Breast epithelium (tissue), 4 donors: ENCODE measurements around the gene PCDHA2. TPM values are rescaled to one million over a fixed set of nuclear protein-coding genes. Genes with fewer than 3 reads are reported as not detected.
"Not testable (repeated sequence)": the region's sequence is repeated elsewhere in the genome, so short reads cannot be mapped to it uniquely, and the experiment has no call there.

Experiments
- DNase-seq, 2 donors: peaks; one replicate each; pipeline ENCODE4 v3.0.0-alpha.2; 2019; ENCODE audit warnings: low spot score in 2 of 2
- H3K27ac ChIP-seq, 2 donors: fragments of 200-600 bp; sonication (generic) in 1 of 2; one replicate each; pipeline ENCODE4 v1.5.1; 2016 to 2019; ENCODE audit warnings: mild to moderate bottlenecking in 1 of 2
- H3K27me3 ChIP-seq, 2 donors: fragments of 200-600 bp; sonication (generic) in 1 of 2; one replicate each; pipeline versions ENCODE4 v1.5.1 to v1.6.0; 2017 to 2019; ENCODE audit warnings: control low read depth in 1 of 2, mild to moderate bottlenecking in 1 of 2
- H3K36me3 ChIP-seq: fragments of 200-600 bp; one replicate; pipeline ENCODE4 v1.5.1; 2019
- H3K4me1 ChIP-seq, 2 donors: fragments of 200-600 bp; sonication (generic); one replicate each; pipeline ENCODE4 v1.5.1; 2016 to 2019; ENCODE audit warnings: control low read depth in 1 of 2
- H3K4me3 ChIP-seq, 3 donors: fragments of 200-600 bp; sonication (generic); 1 replicate in 2 of 3; 2 replicates in 1 of 3; pipeline ENCODE4 v1.5.1; 2016 to 2019; ENCODE audit warnings: mild to moderate bottlenecking in 3 of 3, moderate library complexity in 2 of 3
- H3K9me3 ChIP-seq, 2 donors: fragments of 200-600 bp; sonication (generic) in 1 of 2; one replicate each; pipeline ENCODE4 v1.5.1; 2016 to 2019; ENCODE audit warnings: control low read depth in 1 of 2
- CTCF ChIP-seq, 3 donors: fragments of 450-650 bp; IDR thresholded peaks; one replicate each; pipeline ENCODE4 v1.5.1; 2016 to 2017; ENCODE audit warnings: antibody characterized with exemption in 3 of 3, mild to moderate bottlenecking in 3 of 3, moderate library complexity in 3 of 3
- POLR2A ChIP-seq: fragments of 450-650 bp; IDR thresholded peaks from one replicate; pipeline ENCODE4 v1.6.1; 2016; ENCODE audit warnings: antibody characterized with exemption, mild to moderate bottlenecking, moderate library complexity
- POLR2AphosphoS5 ChIP-seq, 3 donors: sonication (generic); formaldehyde crosslinking; IDR thresholded peaks; one replicate each; pipeline ENCODE4 v1.6.1; 2017; ENCODE audit warnings: antibody characterized with exemption in 3 of 3
- intact Hi-C: fragments of 100-400 bp; cut with DNase I; formaldehyde crosslinking; loops from one replicate; pipeline ENCODE4 v1.15.1; 2023; ENCODE audit warnings: low total_unique reads
- total RNA-seq, 3 donors: library from RNA; depleted of rRNA; stranded (reverse); fragments of >200 nt; gene quantifications; one replicate each; pipeline ENCODE4 v1.1.0, GENCODE V29; 2016

The PCDHA2 gene
- total RNA-seq, 3 donors from 2014 or later: 0.33 to 0.59 TPM; not detected in 1

GRCh38 chr5:140806834-140807775 lies 12.5 kb downstream of the PCDHA2 start, which contains the start of gene PCDHA4:
Gene PCDHA4 (plus strand): TSS chr5:140807068.
- H3K27me3 ChIP-seq: no peaks in the 10 kb centered on the region
- intact Hi-C loops: no loop called here
- H3K36me3 ChIP-seq: no peaks in the 10 kb centered on the region
- TF ChIP-seq POLR2A (no peak), CTCF (IDR thresholded peaks at IDR 0.05) (peak in 1 of 3 donors; percentile 31), POLR2AphosphoS5 (IDR thresholded peaks at IDR 0.05) (no peak)
- H3K4me1 ChIP-seq: no peaks in the 10 kb centered on the region
- DNase-seq: no peak
- peak within 1 kb of the TSS in 1 of 2 donors; percentile 39 for H3K27ac ChIP-seq
- H3K9me3 ChIP-seq: peaks cover 36 to 64% of the 10 kb centered on the region in 2 donors
- peak within 1 kb of the TSS; percentile 20 to 61 (median 46) for H3K4me3 ChIP-seq

GRCh38 chr5:140808241-140808888 lies 13.7 kb downstream of the PCDHA2 start:
- DNase-seq, H3K4me3 ChIP-seq, H3K36me3 ChIP-seq, H3K27ac ChIP-seq, intact Hi-C loops, H3K27me3 ChIP-seq, H3K4me1 ChIP-seq: not testable (repeated sequence)
- peaks cover 24 to 62% of the 10 kb centered on the region in 2 donors for H3K9me3 ChIP-seq

GRCh38 chr5:140808889-140809291 lies 14.2 kb downstream of the PCDHA2 start:
- Histone ChIP-seq H3K27ac (no peak overlapping the region), H3K4me1 (no peaks in the 10 kb centered on the region), H3K4me3 (no peak overlapping the region), H3K9me3 (peaks cover 28 to 66% of the 10 kb centered on the region in 2 donors), H3K27me3 (no peaks in the 10 kb centered on the region), H3K36me3 (no peaks in the 10 kb centered on the region)
- TF ChIP-seq POLR2AphosphoS5 (IDR thresholded peaks at IDR 0.05) (no peak), POLR2A (no peak), CTCF (IDR thresholded peaks at IDR 0.05) (no peak)
- intact Hi-C loops: no loop called here
- no peak for DNase-seq

- Histone ChIP-seq H3K36me3 (no peaks in the 10 kb centered on the region), H3K27ac (no peak within 1 kb of the TSS), H3K9me3 (peaks cover 29 to 56% of the 10 kb centered on the region in 2 donors), H3K4me3 (peak within 1 kb of the TSS in 2 of 3 donors; percentile 19 to 32), H3K27me3 (no peaks in the 10 kb centered on the region), H3K4me1 (no peaks in the 10 kb centered on the region)
- no peak for DNase-seq
- intact Hi-C loops: no loop called here
- TF ChIP-seq CTCF (IDR thresholded peaks at IDR 0.05) (peak in 1 of 3 donors; percentile 14), POLR2AphosphoS5 (IDR thresholded peaks at IDR 0.05) (no peak), POLR2A (no peak)
These were observed 27.0 kb downstream of the PCDHA2 start, which contains the start of gene PCDHA5 for GRCh38 chr5:140821375-140822280. Gene PCDHA5 (plus strand): TSS chr5:140821613.

- TF ChIP-seq POLR2A (no peak), CTCF (IDR thresholded peaks at IDR 0.05) (peak in 1 of 3 donors; percentile 1), POLR2AphosphoS5 (IDR thresholded peaks at IDR 0.05) (no peak)
- Histone ChIP-seq H3K27me3 (no peaks in the 10 kb centered on the region), H3K4me1 (no peaks in the 10 kb centered on the region), H3K27ac (no peak overlapping the region), H3K9me3 (peaks cover 22 to 50% of the 10 kb centered on the region in 2 donors), H3K36me3 (no peaks in the 10 kb centered on the region), H3K4me3 (no peak overlapping the region)
- intact Hi-C loops: no loop called here
- no peak for DNase-seq
These were observed 27.6 kb downstream of the PCDHA2 start for GRCh38 chr5:140822281-140822629.

GRCh38 chr5:140822969-140823368 lies 28.3 kb downstream of the PCDHA2 start:
- H3K27ac ChIP-seq, H3K4me1 ChIP-seq, H3K36me3 ChIP-seq, H3K27me3 ChIP-seq, H3K4me3 ChIP-seq, intact Hi-C loops, DNase-seq: not testable (repeated sequence)
- peaks cover 22 to 50% of the 10 kb centered on the region in 2 donors for H3K9me3 ChIP-seq
